Spinal cord (tissue), 10 donors: ENCODE data around the gene PRDM2. TPM values are rescaled to one million over a fixed set of nuclear protein-coding genes. Genes with fewer than 3 reads are reported as not detected.

Experiments used
- DNase-seq, 6 donors: peaks; one replicate each; pipeline versions ENCODE4 v3.0.0 to v3.0.0-alpha.2; 2013 to 2015; ENCODE audit warnings: low spot score in 6 of 6, low read depth in 4 of 6
- H3K27ac ChIP-seq: one replicate; pipeline ENCODE4 v1.5.1; 2013; ENCODE audit warnings: low read depth, low read length, control low read depth
- H3K27me3 ChIP-seq: one replicate; pipeline ENCODE4 v1.6.1; 2013; ENCODE audit warnings: low read length; ENCODE audit not compliant: control insufficient read depth, insufficient read depth
- H3K36me3 ChIP-seq: one replicate; pipeline ENCODE4 v1.6.1; 2013; ENCODE audit warnings: low read length; ENCODE audit not compliant: control insufficient read depth, insufficient read depth
- H3K4me1 ChIP-seq: one replicate; pipeline ENCODE4 v1.6.1; 2013; ENCODE audit warnings: low read length; ENCODE audit not compliant: control insufficient read depth, insufficient read depth
- H3K4me3 ChIP-seq: one replicate; pipeline ENCODE4 v1.5.1; 2013; ENCODE audit warnings: low read depth, low read length, control low read depth
- H3K9me3 ChIP-seq: one replicate; pipeline ENCODE4 v1.6.1; 2013; ENCODE audit warnings: low read length; ENCODE audit not compliant: control insufficient read depth, insufficient read depth
- WGBS: methylation state at CpG from one replicate; pipeline ENCODE4 v1.1.5; 2013; ENCODE audit warnings: missing lambda C conversion rate; ENCODE audit not compliant: insufficient coverage; 5-methylcytosine and 5-hydroxymethylcytosine counted together
- polyA plus RNA-seq, 2 donors: library from polyadenylated mRNA; unstranded; fragments of 120-200 nt; gene quantifications; one replicate each; pipeline ENCODE4 v1.2.1, GENCODE V29; 2013; ENCODE audit not compliant: insufficient read length in 2 of 2
- total RNA-seq, 2 donors: library from RNA; depleted of rRNA in 1 of 2; stranded (reverse); fragments of 120-200 nt in 1 of 2; fragments of >200 nt in 1 of 2; gene quantifications; one replicate each; pipeline versions ENCODE4 v1.2.3 to v1.2.4, GENCODE V29; 2013 to 2014
- donor health status: healthy.

PRDM2 gene
- total and polyA plus RNA-seq, 4 donors = 23.1 to 56.3 (median 47.9) TPM

- peak in 1 of 6 donors; percentile 43 for DNase-seq
- H3K4me1 ChIP-seq = no peaks in the 10 kb centered on the region
- peak overlapping the region; percentile 16 for H3K27ac ChIP-seq
- H3K27me3 ChIP-seq = no peaks in the 10 kb centered on the region
- 40% methylated on average over 3 of the region's 4 CpGs for WGBS
- H3K4me3 ChIP-seq = no peak overlapping the region
- H3K36me3 ChIP-seq = no peaks in the 10 kb centered on the region
- no peaks in the 10 kb centered on the region for H3K9me3 ChIP-seq
Measured at GRCh38 chr1:13728091-13728715, 28.2 kb downstream of the PRDM2 start.

- no peaks in the 10 kb centered on the region for H3K4me1 ChIP-seq
- H3K27me3 ChIP-seq = no peaks in the 10 kb centered on the region
- WGBS = 71% methylated on average over 1 of the region's 1 CpG
- no peak overlapping the region for H3K4me3 ChIP-seq
- no peaks in the 10 kb centered on the region for H3K36me3 ChIP-seq
- DNase-seq = no peak
- no peak overlapping the region for H3K27ac ChIP-seq
- H3K9me3 ChIP-seq = no peaks in the 10 kb centered on the region
Measured at GRCh38 chr1:13730291-13730690, 30.3 kb downstream of the PRDM2 start.

- no peaks in the 10 kb centered on the region for H3K27me3 ChIP-seq
- H3K4me1 ChIP-seq = no peaks in the 10 kb centered on the region
- H3K9me3 ChIP-seq = no peaks in the 10 kb centered on the region
- H3K4me3 ChIP-seq = no peak overlapping the region
- no peaks in the 10 kb centered on the region for H3K36me3 ChIP-seq
- no peak for DNase-seq
- no peak overlapping the region for H3K27ac ChIP-seq
- WGBS = 76% methylated on average over 10 of the region's 12 CpGs
Measured at GRCh38 chr1:13730751-13731482, 30.9 kb downstream of the PRDM2 start.

GRCh38 chr1:13731897-13732296 lies 31.9 kb downstream of the PRDM2 start:
- no peak overlapping the region for H3K27ac ChIP-seq
- H3K4me1 ChIP-seq = no peaks in the 10 kb centered on the region
- WGBS = no CpG with 5 or more reads among the region's 5 CpGs
- H3K36me3 ChIP-seq = no peaks in the 10 kb centered on the region
- DNase-seq = no peak
- H3K9me3 ChIP-seq = no peaks in the 10 kb centered on the region
- no peak overlapping the region for H3K4me3 ChIP-seq
- H3K27me3 ChIP-seq = no peaks in the 10 kb centered on the region

GRCh38 chr1:13732971-13733667 lies 33.1 kb downstream of the PRDM2 start:
- WGBS = no CpG with 5 or more reads among the region's 5 CpGs
- H3K27me3 ChIP-seq = no peaks in the 10 kb centered on the region
- H3K9me3 ChIP-seq = no peaks in the 10 kb centered on the region
- H3K4me3 ChIP-seq = no peak overlapping the region
- no peaks in the 10 kb centered on the region for H3K36me3 ChIP-seq
- no peak for DNase-seq
- H3K4me1 ChIP-seq = no peaks in the 10 kb centered on the region
- H3K27ac ChIP-seq = no peak overlapping the region

GRCh38 chr1:13733711-13734110 lies 33.7 kb downstream of the PRDM2 start:
- 74% methylated on average over 1 of the region's 1 CpG for WGBS
- H3K4me3 ChIP-seq = no peak overlapping the region
- no peak for DNase-seq
- no peaks in the 10 kb centered on the region for H3K36me3 ChIP-seq
- H3K27ac ChIP-seq = no peak overlapping the region
- no peaks in the 10 kb centered on the region for H3K4me1 ChIP-seq
- no peaks in the 10 kb centered on the region for H3K27me3 ChIP-seq
- H3K9me3 ChIP-seq = no peaks in the 10 kb centered on the region

GRCh38 chr1:13735168-13735930 lies 35.4 kb downstream of the PRDM2 start:
- H3K9me3 ChIP-seq = no peaks in the 10 kb centered on the region
- H3K4me1 ChIP-seq = no peaks in the 10 kb centered on the region
- no peak overlapping the region for H3K4me3 ChIP-seq
- no peaks in the 10 kb centered on the region for H3K27me3 ChIP-seq
- no CpG with 5 or more reads among the region's 11 CpGs for WGBS
- H3K36me3 ChIP-seq = no peaks in the 10 kb centered on the region
- DNase-seq = peak in 1 of 6 donors; percentile 44
- no peak overlapping the region for H3K27ac ChIP-seq

- H3K27me3 ChIP-seq = no peaks in the 10 kb centered on the region
- H3K4me1 ChIP-seq = no peaks in the 10 kb centered on the region
- no peaks in the 10 kb centered on the region for H3K9me3 ChIP-seq
- H3K36me3 ChIP-seq = peaks cover 4% of the 10 kb centered on the region
- peak in 1 of 6 donors; percentile 69 for DNase-seq
- no peak overlapping the region for H3K27ac ChIP-seq
- H3K4me3 ChIP-seq = no peak overlapping the region
Measured at GRCh38 chr1:13737398-13737797, 37.4 kb downstream of the PRDM2 start.

- H3K36me3 ChIP-seq = peaks cover 5% of the 10 kb centered on the region
- peaks cover 5% of the 10 kb centered on the region for H3K4me1 ChIP-seq
- H3K27ac ChIP-seq = no peak overlapping the region
- WGBS = no CpG with 5 or more reads among the region's 3 CpGs
- DNase-seq = no peak
- no peaks in the 10 kb centered on the region for H3K9me3 ChIP-seq
- H3K27me3 ChIP-seq = no peaks in the 10 kb centered on the region
- H3K4me3 ChIP-seq = no peak overlapping the region
Measured at GRCh38 chr1:13746342-13746741, 46.4 kb downstream of the PRDM2 start.
